Stimulated activated CD8-positive, alpha-beta memory T cell treated with anti-CD3 and anti-CD28 coated beads, Interleukin-15, amount 100 ng/mL, for 24 hours (primary cell): ENCODE results near the gene RCAN2.

ENCODE experiments used
- DNase-seq: peaks from one replicate; pipeline ENCODE4 v3.0.0-alpha.2; 2020; ENCODE audit warnings: low read depth

The RCAN2 gene

DNA sequence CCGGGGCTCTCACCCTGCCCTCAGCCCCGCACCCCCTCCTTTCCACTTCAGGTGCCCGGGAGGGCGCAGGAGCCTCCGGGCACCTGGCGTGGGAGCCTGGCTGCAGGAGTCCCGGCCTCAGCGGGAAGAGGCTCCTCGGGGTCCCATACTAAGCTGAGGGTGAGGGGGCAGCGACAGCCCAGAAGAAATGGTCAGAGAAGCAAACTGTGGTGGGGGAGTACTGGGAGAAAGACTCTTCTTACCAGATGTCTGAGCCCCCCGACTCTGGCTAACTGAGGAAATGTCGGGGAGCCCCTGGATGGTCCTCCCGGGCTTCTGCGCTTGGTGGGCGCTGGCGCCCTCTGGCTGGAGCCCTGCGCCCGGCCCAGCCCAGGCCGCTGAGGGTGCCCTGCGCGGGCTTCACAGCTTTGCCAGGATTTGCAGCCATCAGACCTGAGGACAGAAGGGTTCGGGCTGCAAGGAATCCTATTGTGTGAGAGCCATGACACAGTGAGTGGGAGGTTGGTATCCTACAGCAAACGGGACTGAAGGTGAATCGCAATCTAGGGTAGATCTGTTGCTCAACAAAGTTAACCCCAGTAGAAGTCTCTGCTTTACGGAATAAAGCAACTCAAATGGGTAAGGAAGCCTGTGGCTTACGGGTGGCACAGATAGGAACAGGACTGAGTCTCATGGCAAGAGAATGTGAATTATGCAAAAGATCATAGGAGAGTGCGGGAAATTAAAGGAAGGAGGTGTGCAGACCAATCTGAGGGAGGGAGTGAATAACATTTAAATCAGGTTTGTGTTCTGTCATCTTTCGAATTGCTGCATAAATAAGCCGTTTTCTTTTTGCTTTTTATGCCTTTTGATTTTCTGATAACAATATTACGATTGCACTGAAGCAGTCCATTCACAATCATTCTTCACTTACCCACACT lies 639 bp upstream of the RCAN2 start:
- no peak for DNase-seq

GRCh38 chr6:46490425-46491200 lies 636 bp downstream of the RCAN2 start:
- no peak for DNase-seq

GRCh38 chr6:46486181-46486580 lies 5.1 kb downstream of the RCAN2 start:
- DNase-seq: no peak

DNA sequence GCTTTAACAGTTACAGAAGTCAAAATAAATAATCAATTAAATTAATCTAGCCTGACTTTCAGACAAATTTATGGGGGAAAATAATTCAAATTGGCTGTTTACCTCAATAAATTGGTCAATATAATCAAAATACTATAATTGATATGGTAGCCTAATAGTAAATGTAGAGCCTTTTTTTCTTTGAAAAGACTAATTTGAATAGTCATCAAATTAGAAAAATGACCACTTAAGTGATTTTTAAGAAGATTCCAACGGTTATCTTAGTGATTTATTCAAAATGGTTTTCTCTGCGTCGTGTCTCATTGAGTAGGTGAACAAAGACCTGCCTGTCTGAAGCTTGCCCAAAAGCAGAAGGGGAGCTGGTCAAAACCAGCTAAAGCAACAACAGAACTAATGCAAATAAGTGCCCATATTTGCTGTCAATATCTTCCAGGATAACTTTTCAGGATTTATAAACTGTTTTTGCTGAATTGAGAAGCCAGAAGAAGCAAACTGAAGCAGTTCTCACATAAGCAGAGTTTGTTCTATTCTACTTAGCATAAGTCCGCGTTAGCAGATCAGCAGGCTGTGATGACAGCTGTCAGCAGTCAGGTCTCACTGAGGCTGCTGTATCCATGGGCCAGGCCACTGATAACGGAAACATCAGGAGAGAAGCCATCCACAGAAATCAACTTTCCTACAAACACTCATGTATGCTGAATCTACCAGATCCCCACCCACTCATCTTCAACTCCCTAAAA lies 7.0 kb downstream of the RCAN2 start:
- DNase-seq: no peak

DNA sequence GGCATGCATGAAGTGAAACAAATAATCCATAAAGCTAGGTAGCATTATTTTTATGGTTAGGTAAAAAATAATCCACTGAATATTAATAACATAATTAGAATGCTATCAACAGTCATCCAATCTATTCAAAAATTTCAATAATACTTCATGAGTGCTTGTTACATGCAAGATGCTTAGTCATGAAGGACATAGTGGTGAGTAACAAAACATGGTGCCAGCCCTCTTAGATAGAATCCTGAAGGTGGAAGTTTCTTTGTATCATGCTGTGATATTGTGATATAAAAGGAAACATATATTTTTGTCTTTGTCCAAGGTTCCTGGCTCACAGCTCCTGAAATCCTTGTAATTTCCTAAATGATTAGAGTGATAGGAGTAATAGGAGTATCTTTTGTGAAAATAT lies 14.9 kb downstream of the RCAN2 start:
- DNase-seq: no peak

- DNase-seq: no peak
These were observed 17.4 kb downstream of the RCAN2 start for GRCh38 chr6:46473881-46474280.

- no peak for DNase-seq
These were observed 19.0 kb downstream of the RCAN2 start for GRCh38 chr6:46472243-46472642.

DNA sequence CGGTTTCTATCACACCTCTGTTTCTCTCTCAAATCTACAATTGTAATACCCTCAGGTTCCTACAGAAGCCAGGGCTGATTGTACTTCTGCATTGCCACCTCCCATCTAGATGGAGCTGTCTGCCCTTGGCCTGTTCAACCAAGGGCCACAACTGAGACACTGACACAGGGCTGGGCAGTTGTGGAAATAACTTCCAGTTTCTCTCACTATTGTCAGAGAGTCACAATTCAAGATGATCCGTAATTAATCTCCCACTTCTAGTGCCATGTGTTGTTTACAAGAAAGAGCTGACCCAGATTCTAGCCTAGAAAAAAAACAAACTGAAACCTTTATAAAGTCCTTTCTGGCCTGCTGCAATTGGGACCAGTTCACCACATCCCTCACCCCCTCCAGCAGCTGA lies 22.2 kb downstream of the RCAN2 start:
- DNase-seq: no peak

GRCh38 chr6:46468403-46469010 lies 22.7 kb downstream of the RCAN2 start:
- no peak for DNase-seq

DNA sequence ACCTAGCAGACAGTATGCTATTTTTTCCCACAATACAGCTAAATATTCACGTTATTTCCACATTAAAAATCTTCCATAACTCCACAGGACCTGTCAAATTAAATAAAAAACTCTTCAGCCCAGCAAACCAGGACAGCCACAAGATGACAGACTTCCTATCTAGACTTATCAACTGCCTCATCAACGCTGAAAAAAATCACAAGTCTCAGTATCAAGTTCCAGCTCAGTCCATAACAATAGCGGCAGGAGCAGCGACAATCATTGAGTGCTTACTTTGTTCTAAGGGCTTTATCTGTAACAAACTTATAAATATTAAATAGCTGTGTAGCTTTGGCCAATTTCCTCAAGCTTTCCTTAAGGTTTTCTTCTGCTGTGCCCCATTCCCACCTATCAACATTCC lies 24.7 kb downstream of the RCAN2 start:
- no peak for DNase-seq

GRCh38 chr6:46465294-46466165 lies 25.7 kb downstream of the RCAN2 start:
- no peak for DNase-seq

DNA sequence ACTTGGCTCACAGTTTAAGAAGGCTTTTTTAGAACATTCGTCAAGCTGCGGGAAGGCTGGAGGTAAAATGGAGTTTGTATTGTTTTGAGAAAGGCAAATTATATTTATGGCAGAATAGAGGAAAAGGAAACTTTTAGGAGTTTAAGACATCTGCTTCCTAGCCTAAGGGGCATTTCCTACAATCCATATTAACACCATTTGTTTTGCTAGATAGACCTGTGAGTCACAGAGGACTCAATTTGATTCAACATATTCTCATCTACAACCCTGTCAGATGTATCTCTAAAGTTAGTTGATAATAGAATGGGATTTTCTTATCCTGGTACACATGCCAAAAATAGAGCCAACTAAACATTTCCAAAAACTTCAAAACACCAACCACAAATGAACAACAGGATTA lies 35.0 kb downstream of the RCAN2 start:
- no peak for DNase-seq

GRCh38 chr6:46454691-46455090 lies 36.6 kb downstream of the RCAN2 start:
- no peak for DNase-seq

- no peak for DNase-seq
These were observed 37.4 kb downstream of the RCAN2 start for GRCh38 chr6:46453741-46454316.

- DNase-seq: no peak
These were observed 38.0 kb downstream of the RCAN2 start for GRCh38 chr6:46453216-46453615.

DNA sequence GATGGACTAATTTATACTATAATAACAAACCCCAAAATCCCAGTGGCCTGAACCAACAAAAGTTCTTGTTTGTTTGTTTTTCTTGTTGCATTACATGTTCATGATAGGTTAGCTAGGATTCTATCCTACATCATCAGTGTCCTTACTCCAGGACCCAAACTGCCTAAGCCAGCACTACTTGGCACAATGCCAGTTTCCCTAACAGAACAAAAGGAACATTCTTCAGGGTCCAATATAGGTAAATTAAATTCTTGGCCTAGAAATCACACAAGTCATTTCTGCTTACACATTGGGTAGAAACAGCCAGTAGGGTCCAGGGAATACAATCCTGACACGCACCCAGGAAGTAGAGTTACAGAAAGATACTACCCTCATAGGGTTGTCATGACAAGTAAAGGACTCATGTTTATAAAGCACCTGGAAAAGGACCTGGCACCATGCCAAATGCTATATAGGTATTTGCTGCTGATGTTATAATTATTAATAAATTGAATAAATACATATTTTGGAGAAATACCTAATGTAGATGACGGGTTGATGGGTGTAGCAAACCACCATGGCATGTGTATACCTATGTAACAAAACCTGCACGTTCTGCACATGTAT lies 38.8 kb downstream of the RCAN2 start:
- no peak for DNase-seq

- no peak for DNase-seq
These were observed 39.9 kb downstream of the RCAN2 start for GRCh38 chr6:46451343-46451742.

- no peak for DNase-seq
These were observed 46.3 kb downstream of the RCAN2 start for GRCh38 chr6:46444772-46445454.

- no peak for DNase-seq
These were observed 47.6 kb downstream of the RCAN2 start for GRCh38 chr6:46443623-46444022.

DNA sequence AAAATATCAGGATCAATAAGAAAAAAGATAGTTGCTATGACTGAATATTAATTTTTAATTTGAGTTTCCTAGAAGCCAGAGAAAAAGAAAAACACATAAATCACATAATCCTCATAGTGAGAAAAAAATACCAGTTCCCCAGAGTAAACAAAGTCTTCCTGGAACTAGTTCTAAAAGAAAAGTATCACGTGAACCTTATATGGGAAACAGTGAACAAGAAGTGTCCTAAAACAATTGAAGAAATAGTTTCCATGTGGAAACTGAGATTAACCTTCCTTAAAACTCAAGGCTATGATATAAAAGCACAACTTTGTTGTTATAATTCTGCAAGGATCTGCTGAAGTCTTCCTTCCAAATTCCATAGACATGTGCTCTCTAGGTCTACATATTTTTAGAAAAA lies 50.6 kb downstream of the RCAN2 start:
- DNase-seq: no peak
